NCI-H187 (cell line): ENCODE measurements around the gene STING1.
A peak's percentile ranks its signal among the peaks of the same experiment; 100 is the strongest.
"Not testable (repeated sequence)": the region's sequence is repeated elsewhere in the genome, so short reads cannot be mapped to it uniquely, and the experiment has no call there.

Experiments
- DNase-seq, 2 experiments: peaks; one replicate each; lab custom pipeline; 2025; lab: John Stamatoyannopoulos, UW

Gene STING1

GRCh38 chr5:139503036-139503817 lies 20.7 kb upstream of the STING1 start:
- not testable (repeated sequence) for DNase-seq

DNA sequence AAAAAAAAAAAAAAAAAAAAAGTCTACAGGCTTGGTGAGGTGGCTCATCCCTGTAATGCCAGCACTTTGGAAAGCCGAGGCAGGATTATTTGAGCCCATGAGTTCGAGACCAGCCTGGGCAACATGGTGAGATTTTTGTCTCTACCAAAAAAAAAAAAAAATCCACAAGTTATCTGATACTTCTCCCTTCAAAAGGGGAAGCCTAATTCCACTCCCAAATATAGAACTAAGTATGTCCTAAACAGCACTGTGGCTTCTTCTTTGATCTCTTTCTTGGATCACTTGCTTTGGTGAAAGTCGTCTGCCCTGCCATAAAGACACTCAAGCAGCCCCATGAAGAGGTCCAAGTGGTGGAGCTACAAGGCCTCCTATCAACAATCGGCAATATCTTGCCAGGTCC lies 18.8 kb upstream of the STING1 start:
- DNase-seq, result no peak

DNA sequence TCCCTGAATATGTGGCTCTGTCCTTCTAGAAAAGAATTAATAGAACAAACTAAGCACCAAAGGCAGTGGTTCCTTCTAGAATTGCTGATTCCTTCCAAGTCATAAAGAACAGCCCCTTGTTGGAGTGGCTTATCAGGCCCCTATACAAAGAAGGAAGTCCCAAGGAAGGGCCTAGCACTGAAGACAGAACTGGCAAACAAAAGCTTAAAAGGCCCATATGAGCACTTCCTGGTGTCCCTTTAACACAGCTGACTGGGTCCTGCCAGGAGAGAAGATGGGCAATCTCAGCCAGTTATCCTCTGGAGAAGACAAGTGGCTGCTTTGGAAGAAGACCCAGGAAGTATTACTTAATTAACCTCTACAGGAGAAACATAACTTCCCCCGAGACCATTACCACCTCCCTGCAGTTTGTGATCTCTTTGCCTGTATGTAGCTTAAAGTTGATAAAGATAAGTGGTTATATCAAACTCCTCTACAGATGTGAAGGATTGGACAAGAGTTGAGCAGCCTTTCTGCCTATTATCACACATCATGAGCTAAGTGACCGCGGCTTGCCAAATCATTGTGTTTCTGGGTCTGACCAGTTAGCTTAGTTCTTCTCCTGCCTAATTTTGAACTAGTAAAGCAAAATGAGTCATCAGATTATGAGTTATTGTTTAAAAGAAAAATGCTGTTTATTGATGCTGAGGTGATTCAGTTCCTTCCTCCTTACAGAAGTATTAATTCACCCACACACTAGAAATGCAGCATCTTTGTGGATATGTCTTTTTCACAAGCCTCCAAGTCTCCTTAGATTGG lies 13.3 kb upstream of the STING1 start:
- no peak for DNase-seq

DNA sequence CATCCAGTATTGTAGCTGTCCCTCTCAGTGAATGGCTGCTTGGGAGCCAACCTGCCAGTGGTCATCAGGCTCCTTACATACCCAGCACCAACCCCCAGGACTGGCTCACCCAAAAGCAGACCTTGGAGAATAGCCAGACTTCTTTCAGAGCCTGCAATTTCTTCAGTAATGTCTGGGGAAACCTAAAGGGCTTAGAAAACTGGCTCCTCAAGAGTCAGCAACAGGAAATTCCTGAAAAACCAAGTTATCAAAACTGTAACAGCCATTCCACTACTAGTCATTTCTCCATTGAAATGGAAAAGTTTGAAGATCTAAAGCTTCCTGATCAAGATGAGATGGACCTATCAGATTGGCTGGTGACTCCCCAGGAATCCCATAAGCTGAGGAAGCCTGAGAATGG lies 12.3 kb upstream of the STING1 start:
- no peak for DNase-seq

- DNase-seq, result no peak
Observed at GRCh38 chr5:139494256-139494655, 11.7 kb upstream of the STING1 start.

DNA sequence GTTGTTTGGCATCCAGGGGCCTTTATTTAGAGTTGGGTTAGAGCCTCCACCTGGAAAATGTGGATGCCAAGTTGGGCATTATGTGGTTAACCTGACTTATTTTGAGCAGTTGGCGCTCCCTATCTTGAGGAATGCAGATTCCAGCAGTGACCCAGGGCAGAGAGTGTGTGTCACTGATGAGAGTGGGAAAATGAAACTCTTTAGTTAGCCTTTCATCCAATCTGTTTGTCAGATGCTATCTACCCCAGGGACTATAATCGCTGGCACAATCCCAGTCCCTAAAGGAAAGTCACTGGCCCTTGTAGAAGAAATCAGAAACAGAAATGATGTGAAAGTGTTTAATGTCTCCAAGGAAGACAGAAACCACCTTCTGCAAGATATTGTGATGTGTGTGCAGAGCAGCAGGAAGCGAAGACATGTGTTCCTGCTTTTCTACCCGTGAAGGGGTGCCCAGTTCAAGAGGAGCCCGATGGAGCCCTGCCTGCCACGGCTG lies 10.2 kb upstream of the STING1 start:
- DNase-seq, result no peak

GRCh38 chr5:139488260-139488659 lies 5.7 kb upstream of the STING1 start:
- no peak for DNase-seq

DNA sequence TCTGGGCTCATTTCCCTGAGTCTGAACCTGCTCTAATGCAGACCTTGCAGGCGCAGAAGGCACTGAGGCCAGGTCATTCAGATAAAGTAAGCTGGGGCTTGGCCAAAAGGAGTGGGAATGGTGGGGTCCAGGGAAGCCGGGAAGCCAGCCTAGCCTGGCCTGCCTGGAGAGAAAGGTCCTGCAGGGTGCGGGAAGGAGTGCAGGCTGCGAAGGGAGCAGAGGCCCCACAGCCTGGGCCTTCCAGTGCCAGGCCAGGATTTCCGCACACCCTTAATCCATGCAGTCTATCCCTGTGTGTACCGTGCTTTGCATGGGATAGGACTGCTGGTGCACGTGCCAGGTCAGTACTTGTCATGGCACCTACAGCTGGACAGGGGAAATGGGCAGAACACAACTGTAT lies 3.6 kb upstream of the STING1 start:
- no peak for DNase-seq

DNA sequence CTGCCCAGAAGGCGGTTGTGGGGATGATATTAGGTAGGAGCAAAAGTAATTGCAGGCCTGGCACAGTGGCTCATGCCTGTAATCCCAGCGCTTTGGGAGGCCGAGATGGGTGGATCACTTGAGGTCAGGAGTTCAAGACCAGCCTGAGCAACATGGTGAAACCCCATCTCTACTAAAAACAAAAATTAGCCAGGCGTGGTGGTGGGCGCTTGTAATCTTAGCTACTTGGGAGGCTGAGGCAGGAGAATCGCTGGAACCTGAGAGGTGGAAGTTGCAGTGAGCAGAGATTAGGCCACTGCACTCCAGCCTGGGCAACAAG lies 291 bp upstream of the STING1 start:
- DNase-seq, result not testable (repeated sequence)

DNA sequence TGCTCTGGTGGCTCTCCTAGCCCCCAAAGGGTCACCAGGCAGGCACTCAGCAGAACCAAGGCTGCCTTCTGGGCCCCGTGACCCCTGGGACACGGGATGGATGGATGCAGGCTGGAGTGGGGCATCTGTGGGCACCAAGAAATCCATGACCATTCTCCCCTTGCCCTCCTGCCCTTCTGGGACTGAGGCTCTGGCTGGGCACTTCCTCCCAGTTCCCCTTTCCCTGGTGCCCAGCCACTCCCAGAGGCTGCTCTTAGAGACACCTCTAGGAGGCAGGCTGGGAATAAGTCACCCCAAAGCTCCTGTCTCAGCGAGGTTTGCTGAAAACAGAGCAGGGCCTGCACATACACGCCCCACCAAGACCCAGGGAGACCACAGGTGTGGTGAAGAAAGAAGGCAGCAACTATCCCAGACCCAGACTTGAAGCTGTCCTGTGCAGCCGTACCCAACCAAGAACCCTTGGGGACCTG lies 943 bp downstream of the STING1 start:
- no peak for DNase-seq

DNA sequence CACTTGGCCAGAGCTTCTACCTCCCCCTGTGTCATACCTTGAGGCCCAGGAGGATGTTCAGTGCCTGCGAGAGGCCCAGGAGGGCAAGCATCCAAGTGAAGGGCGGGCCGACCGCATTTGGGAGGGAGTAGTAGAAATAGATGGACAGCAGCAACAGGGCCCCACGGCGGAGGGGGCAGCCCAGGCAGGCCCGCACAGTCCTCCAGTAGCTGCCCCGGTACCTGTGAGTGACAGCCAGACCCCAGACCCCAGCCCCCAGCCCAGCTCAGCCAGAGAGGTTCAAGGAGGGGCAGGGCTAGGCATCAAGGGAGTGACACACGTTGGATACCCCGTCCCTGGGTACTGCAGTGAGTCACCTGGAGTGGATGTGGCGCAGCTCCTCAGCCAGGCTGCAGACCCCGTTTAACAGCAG lies 1.4 kb downstream of the STING1 start:
- no peak for DNase-seq

DNA sequence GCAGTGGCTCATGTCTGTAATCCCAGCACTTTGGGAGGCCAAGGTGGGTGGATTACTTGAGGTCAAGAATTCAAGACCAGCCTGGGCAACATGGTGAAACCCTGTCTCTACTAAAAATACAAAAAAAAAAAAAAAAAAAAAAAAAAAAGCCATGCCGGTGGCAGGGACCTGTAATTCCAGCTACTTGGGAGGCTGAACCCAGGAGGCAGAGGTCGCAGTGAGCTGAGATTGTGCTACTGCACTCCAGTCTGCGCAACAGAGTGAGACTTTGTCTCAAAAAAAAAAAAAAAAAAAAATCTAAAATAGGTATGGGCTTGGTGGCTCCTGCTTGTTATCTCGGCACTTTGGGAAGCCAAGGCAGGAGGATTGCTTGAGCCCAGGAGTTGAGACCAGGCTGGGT lies 2.8 kb downstream of the STING1 start:
- not testable (repeated sequence) for DNase-seq

GRCh38 chr5:139478657-139479423 lies 3.7 kb downstream of the STING1 start:
- not testable (repeated sequence) for DNase-seq

DNA sequence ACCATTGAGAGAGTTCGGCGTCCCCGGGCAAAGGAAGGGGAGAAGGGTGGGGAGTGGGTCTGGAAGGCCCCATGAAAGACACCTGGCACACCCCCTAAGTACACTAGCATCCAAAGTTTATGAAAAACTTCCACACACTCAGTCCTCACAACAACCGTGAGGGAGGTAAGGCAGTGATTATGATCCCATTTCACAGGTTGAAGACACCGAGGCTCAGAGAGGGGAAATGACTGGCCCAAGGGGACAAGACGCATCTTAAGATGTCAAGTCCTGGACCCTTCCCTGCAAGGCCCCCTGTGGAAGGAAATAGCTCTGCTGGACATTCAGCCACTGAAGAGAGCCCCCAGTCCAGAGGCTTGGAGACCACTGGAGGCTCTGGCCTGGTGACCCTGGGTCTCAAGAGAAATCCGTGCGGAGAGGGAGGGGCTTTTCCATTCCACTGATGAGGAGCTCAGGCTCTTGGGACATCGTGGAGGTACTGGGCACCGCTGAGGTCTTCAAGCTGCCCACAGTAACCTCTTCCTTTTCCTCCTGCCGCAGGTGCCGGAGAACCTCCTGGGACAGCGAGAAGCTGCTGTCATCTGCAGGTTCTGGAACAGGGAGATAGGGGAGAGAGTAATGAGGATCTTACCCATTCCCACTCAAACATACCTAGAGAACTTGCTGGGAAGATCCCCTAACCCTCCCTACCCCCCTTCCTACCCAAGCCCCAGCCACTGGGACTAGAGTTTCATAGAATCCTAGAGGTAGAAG lies 6.5 kb downstream of the STING1 start:
- no peak for DNase-seq

DNA sequence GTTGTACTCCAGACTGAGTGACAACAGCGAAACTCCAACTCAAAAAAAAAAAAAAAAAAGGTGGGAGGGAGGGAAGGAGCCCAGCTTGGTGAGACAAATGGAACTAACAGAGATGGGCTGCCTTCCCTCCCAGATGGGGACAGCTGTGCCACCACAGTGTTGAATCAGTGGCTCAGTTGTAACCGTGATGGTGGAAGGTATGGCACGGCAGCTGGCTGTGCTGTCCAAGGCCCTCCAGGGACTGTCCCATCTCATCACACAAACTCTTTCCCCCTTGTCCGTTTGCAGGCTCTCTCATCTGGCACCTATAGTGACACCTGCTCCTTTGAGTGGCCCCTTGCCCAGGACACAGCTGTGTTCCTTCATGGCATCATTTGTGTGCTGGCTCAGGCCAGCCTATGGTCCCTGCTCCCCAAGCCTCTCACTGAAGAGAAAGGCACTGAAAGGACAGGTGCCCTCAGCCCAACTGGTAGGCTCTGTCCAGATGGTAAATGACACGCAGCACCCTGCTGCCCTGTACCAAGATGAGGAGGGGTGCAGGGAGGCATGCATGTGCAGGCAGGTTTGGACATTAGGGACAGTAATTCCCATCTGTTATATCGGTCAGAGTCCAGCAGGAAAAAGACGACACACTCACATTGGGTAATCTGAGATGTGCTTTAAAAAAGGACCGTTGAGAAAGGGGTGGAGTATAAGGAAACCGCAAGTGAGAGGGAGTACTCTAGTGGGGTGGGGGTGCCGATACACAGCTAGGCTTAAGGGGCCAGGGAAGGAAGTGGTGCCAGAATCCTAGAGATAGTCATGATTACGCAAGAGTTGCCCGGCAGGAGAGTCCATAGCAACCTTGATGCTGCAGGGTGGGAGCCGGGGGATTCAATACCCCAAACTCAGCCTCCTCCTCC lies 7.4 kb downstream of the STING1 start:
- DNase-seq, result peak; percentile 62 to 67

DNA sequence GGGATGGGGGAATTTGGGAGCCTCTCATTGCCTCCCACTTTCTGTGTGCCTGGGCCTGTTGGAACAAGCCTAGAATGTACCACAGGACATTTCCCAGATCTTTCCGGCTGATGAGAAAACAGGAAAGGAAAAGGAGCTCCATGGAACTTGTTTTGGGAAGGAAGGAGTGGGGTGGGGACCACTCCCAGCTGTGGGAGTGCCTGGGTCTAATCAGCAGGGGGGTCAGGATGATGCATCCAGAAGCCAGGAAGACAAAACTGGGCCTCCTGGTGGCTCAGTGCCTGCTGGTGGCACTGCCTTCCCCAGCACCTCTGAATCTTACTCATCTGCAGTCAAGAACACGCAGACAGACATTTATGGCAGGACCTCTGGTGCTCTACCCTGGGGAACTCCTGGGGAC lies 9.0 kb downstream of the STING1 start:
- no peak for DNase-seq

- no peak for DNase-seq
Observed at GRCh38 chr5:139473105-139473504, 9.5 kb downstream of the STING1 start.

DNA sequence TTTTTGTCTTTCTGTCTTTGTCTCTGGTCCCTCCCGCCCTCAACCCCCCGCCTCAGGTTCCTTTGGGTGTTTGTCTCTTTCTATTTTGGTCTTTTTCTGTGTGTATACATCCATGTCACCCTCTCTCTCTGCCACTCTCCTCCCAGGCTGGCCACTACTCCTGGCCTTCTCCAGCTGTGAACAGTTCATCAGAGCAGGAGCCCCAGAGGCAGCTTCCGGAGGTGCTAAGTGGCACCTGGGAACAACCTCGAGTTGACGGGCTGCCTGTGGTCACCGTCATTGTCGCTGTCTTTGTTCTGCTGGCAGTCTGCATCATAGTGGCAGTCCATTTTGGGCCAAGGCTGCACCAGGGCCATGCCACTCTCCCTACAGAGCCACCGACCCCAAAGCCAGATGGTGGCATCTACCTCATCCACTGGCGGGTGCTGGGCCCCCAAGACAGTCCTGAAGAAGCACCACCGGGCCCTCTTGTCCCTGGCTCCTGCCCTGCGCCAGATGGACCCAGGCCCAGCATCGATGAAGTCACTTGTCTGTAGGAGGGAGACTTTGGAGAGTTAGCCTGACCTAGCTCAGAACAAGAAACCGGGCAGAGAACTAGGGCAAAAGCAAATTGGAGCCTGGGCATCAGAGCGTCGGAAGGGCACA lies 10.1 kb downstream of the STING1 start:
- no peak for DNase-seq

DNA sequence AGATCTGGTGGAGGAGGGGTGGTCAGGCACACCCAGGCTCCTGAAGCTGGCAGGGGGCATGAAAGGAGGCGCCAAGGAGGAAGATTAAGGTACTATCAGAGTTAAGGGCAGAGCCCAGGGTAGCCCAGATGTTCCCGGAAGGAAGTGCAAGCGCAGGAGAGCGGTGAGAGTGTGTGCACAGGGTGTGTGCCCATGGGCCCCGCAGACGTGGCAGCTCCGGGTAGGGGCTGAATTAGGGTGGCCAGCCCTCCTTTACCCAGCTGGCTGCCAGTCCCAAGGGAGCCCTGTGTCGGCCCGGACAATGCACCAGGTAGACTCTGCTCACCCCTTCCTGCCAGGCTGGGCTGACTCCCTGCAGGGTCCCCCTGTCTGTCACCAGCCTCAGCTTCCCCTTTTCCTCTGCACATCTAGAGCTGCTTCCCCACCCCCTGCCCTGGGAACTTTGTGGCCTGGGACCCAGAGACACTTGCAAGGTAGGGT lies 11.7 kb downstream of the STING1 start, which contains the start of gene SMIM33:
TSS of gene SMIM33 (plus strand) at position 184 of the 480 bp plus-strand sequence. CDS start at position 302, 118 bp downstream.
- no peak for DNase-seq

GRCh38 chr5:139468421-139468931 lies 14.1 kb downstream of the STING1 start:
- no peak for DNase-seq
